Mucosa of descending colon (tissue), 3 donors: ENCODE results near the gene FOXR1. TPM values are rescaled to one million over a fixed set of nuclear protein-coding genes. Genes with fewer than 3 reads are reported as not detected.
A peak's percentile ranks its signal among the peaks of the same experiment; 100 is the strongest.
"Not testable (repeated sequence)": the region's sequence is repeated elsewhere in the genome, so short reads cannot be mapped to it uniquely, and the experiment has no call there.

ENCODE experiments used
- ATAC-seq: fragments of 200-7000 bp; cut with Tn5 transposase; one replicate; pipeline ENCODE4 v1.9.1; 2020; ENCODE audit warnings: mild to moderate bottlenecking, moderate library complexity
- DNase-seq, 3 donors: peaks; one replicate each; pipeline ENCODE4 v3.0.0-alpha.2; 2020
- H3K36me3 ChIP-seq: fragments of 200-600 bp; one replicate; pipeline ENCODE4 v1.8.0; 2021; ENCODE audit warnings: low read depth, mild to moderate bottlenecking
- H3K4me1 ChIP-seq: fragments of 200-600 bp; one replicate; pipeline ENCODE4 v1.8.0; 2021; ENCODE audit warnings: low read depth, mild to moderate bottlenecking
- H3K4me3 ChIP-seq: fragments of 200-600 bp; one replicate; pipeline ENCODE4 v1.8.0; 2021; ENCODE audit warnings: mild to moderate bottlenecking
- H3K9me3 ChIP-seq: fragments of 200-600 bp; one replicate; pipeline ENCODE4 v1.8.0; 2021; ENCODE audit warnings: mild to moderate bottlenecking
- intact Hi-C, 2 donors: fragments of 100-400 bp; cut with DNase I in 1 of 2; cut with micrococcal nuclease in 1 of 2; formaldehyde crosslinking; loops; one replicate each; pipeline versions ENCODE4 v1.11.0 to v1.11.1; 2022; cut with DNase I, micrococcal nuclease
- total RNA-seq, 3 donors: library from RNA; stranded (reverse); fragmentation: NEBNext Ultra II Directional in 2 of 3; extraction: Animal tissue kit (Norgen Biotek cat#: 25700) in 2 of 3; gene quantifications; one replicate each; pipeline versions ENCODE4 v1.2.1 to v1.2.4, GENCODE V29; 2021 to 2023
- TF ChIP-seq, protein P1 (sequence below): fragments of 200-600 bp; IDR thresholded peaks from one replicate; pipeline ENCODE4 v1.8.0; 2022; ENCODE audit warnings: antibody characterized with exemption, mild to moderate bottlenecking
- donor health status: DM: no; HTN: no; CAD: no; lungs with moderate emphysema.
- donor health status: DM: no; HTN: no; CAD: no.
- donor health status: DM: no; HTN: yes; CAD: no.

Gene FOXR1
- total RNA-seq, 3 donors from 2014 or later, result not detected

DNA sequence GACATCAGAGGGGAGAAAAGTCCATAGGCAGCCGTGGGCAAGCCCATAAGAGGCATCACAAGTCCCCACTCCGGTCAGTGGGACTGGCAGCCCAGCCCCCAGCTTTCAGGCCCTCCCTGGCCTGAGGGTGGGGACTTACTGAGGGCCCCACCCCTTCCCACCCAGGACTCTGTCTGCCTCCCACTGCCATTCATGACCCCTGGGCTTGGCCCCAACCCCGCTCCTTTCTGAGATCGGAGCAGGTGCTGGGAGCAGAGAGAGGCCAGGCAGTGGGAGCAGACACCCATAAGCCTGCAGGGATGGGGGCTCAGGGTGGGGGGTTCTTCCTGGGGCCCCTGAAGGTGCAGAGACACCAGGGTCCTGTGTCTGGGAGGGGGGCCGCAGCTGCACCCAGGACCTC is 10.4 kb upstream of the FOXR1 start:
- intact Hi-C loops, result no loop called here
- ATAC-seq, result no peak
- Histone ChIP-seq H3K9me3 (no peaks in the 10 kb centered on the region), H3K36me3 (no peaks in the 10 kb centered on the region), H3K4me3 (no peak overlapping the region), H3K4me1 (no peaks in the 10 kb centered on the region)
- DNase-seq, result no peak
- TF ChIP-seq, protein P1, sequence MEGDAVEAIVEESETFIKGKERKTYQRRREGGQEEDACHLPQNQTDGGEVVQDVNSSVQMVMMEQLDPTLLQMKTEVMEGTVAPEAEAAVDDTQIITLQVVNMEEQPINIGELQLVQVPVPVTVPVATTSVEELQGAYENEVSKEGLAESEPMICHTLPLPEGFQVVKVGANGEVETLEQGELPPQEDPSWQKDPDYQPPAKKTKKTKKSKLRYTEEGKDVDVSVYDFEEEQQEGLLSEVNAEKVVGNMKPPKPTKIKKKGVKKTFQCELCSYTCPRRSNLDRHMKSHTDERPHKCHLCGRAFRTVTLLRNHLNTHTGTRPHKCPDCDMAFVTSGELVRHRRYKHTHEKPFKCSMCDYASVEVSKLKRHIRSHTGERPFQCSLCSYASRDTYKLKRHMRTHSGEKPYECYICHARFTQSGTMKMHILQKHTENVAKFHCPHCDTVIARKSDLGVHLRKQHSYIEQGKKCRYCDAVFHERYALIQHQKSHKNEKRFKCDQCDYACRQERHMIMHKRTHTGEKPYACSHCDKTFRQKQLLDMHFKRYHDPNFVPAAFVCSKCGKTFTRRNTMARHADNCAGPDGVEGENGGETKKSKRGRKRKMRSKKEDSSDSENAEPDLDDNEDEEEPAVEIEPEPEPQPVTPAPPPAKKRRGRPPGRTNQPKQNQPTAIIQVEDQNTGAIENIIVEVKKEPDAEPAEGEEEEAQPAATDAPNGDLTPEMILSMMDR, result no peak

GRCh38 chr11:118961591-118961990 is 10.0 kb upstream of the FOXR1 start:
- DNase-seq, result peak; percentile 28 to 55 (median 51)
- TF ChIP-seq, protein P1, result no peak
- intact Hi-C loops, result no loop called here
- Histone ChIP-seq H3K4me3 (no peak overlapping the region), H3K36me3 (no peaks in the 10 kb centered on the region), H3K4me1 (no peaks in the 10 kb centered on the region), H3K9me3 (no peaks in the 10 kb centered on the region)
- peak; percentile 75 for ATAC-seq

GRCh38 chr11:118969508-118969907 is 2.1 kb upstream of the FOXR1 start:
- DNase-seq, H3K36me3 ChIP-seq, H3K4me1 ChIP-seq, intact Hi-C loops, H3K4me3 ChIP-seq, H3K9me3 ChIP-seq, ATAC-seq: not testable (repeated sequence)

DNA sequence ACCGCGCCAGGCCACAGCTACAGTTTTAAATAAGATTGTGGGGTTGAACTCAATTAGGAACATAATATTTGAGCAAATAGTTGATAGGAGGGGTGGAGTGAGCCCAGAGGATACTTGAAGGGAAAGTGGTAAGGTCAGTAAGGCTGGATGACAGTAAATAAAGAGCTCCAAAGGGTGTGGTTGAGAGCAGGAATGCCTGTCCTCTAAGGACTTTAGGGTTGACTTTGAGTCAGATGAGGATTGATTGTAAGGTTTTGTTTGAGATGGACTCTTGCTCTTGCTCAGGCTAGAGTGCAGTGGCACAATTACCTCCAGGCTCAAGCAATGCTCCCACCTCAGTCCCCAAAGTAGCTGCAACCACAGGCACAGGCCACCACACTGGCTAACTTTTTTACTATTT is 2.4 kb downstream of the FOXR1 start:
- Histone ChIP-seq H3K9me3 (no peaks in the 10 kb centered on the region), H3K4me1 (no peaks in the 10 kb centered on the region), H3K36me3 (no peaks in the 10 kb centered on the region), H3K4me3 (no peak overlapping the region)
- intact Hi-C loops, result no loop called here
- DNase-seq (no peak), ATAC-seq (no peak)
- TF ChIP-seq, protein P1, result no peak

GRCh38 chr11:118975771-118976709 is 4.5 kb downstream of the FOXR1 start:
- intact Hi-C loops, result no loop called here
- TF ChIP-seq, protein P1, result no peak
- H3K4me1 ChIP-seq, result no peaks in the 10 kb centered on the region
- H3K4me3 ChIP-seq, result no peak overlapping the region
- DNase-seq (no peak), ATAC-seq (no peak)
- H3K36me3 ChIP-seq, result no peaks in the 10 kb centered on the region
- H3K9me3 ChIP-seq, result no peaks in the 10 kb centered on the region

GRCh38 chr11:118979434-118979833 is 7.9 kb downstream of the FOXR1 start:
- no peaks in the 10 kb centered on the region for H3K9me3 ChIP-seq
- intact Hi-C loops, result no loop called here
- DNase-seq, result no peak
- TF ChIP-seq, protein P1, result no peak
- no peak overlapping the region for H3K4me3 ChIP-seq
- H3K4me1 ChIP-seq, result no peaks in the 10 kb centered on the region
- no peak for ATAC-seq
- H3K36me3 ChIP-seq, result no peaks in the 10 kb centered on the region
